Endothelial cell of umbilical vein (primary cell): ENCODE results near the gene ZC3H18. TPM values are rescaled to one million over a fixed set of nuclear protein-coding genes. Genes with fewer than 3 reads are reported as not detected.
A peak's percentile ranks its signal among the peaks of the same experiment; 100 is the strongest.

Experiments used
- BruUV-seq: library from RNA; stranded (reverse); fragments of 400-500 nt; replicated peaks from 2 replicates; lab custom pipeline; 2021; lab: Mats Ljungman, UMichigan
- CTCF ChIA-PET: fragments of 300-600, 350-600 bp; sonication (Branson Sonifier 250); formaldehyde crosslinking; loops from one replicate; lab custom pipeline; 2021; ENCODE audit warnings: antibody characterized with exemption, inconsistent platforms; lab: Charles Lee
- POLR2A ChIA-PET: fragments of 300-600, 350-600 bp; sonication (Branson Sonifier 250); formaldehyde crosslinking; loops from one replicate; lab custom pipeline; 2021; ENCODE audit warnings: antibody characterized with exemption, inconsistent platforms; lab: Charles Lee
- DNase-seq: peaks from one replicate; pipeline ENCODE4 v3.0.0-alpha.2; 2011; ENCODE audit warnings: low read depth, low spot score
- FAIRE-seq: peaks from 2 replicates; lab custom pipeline; 2011; peaks lifted over from hg19 to GRCh38; lab: Jason Lieb, UNC
- H2AFZ ChIP-seq: 2 replicates; pipeline ENCODE4 v1.6.0; 2012; ENCODE audit warnings: low read depth, low read length, control low read depth, inconsistent platforms
- H3K27ac ChIP-seq: 2 replicates; pipeline ENCODE4 v1.5.1; 2011; ENCODE audit warnings: low read depth, mild to moderate bottlenecking, control low read depth, low read length, moderate library complexity; ENCODE audit not compliant: insufficient read depth
- H3K27me3 ChIP-seq, 2 experiments: 2 replicates each; pipeline versions ENCODE4 v1.6.0 to v1.6.1; 2011; ENCODE audit warnings: low read length in 2 of 2, mixed read lengths in 1 of 2; ENCODE audit not compliant: control insufficient read depth in 2 of 2, insufficient read depth in 2 of 2
- H3K36me3 ChIP-seq, 2 experiments: 2 replicates in 1 of 2; 3 replicates in 1 of 2; pipeline ENCODE4 v1.5.1; 2011; ENCODE audit warnings: low read length in 2 of 2, mild to moderate bottlenecking in 1 of 2, moderate library complexity in 1 of 2; ENCODE audit not compliant: control insufficient read depth in 2 of 2, insufficient read depth in 2 of 2; ENCODE audit errors: extremely low read depth in 1 of 2
- H3K4me1 ChIP-seq: 3 replicates; pipeline ENCODE4 v1.5.1; 2011; ENCODE audit warnings: mild to moderate bottlenecking, low read length; ENCODE audit not compliant: control insufficient read depth, insufficient read depth; ENCODE audit errors: extremely low read depth
- H3K4me2 ChIP-seq: 2 replicates; pipeline ENCODE4 v1.6.1; 2011; ENCODE audit warnings: low read length, control low read depth, mixed read lengths; ENCODE audit not compliant: insufficient read depth
- H3K4me3 ChIP-seq, 3 experiments: fragments of 200-600 bp in 1 of 3; sonication (generic), shearing (Covaris generic) in 1 of 3; replicated peaks in 1 of 3; 2 replicates each; pipeline ENCODE4 v1.5.1; 2011 to 2016; ENCODE audit warnings: control low read depth in 3 of 3, low read length in 3 of 3, mild to moderate bottlenecking in 2 of 3, inconsistent platforms in 1 of 3, low read depth in 1 of 3, moderate library complexity in 1 of 3; ENCODE audit not compliant: insufficient read depth in 1 of 3
- H3K79me2 ChIP-seq: 2 replicates; pipeline ENCODE4 v1.6.0; 2012; ENCODE audit warnings: low read length, inconsistent platforms; ENCODE audit not compliant: control insufficient read depth, insufficient read depth
- H3K9ac ChIP-seq: replicated peaks from 2 replicates; pipeline ENCODE3; 2011; ENCODE audit warnings: low read length, control low read depth; ENCODE audit not compliant: insufficient read depth; ENCODE audit errors: extremely low read depth
- H3K9me1 ChIP-seq: replicated peaks from 3 replicates; pipeline ENCODE4 v1.6.0; 2011; ENCODE audit warnings: mild to moderate bottlenecking, low read length; ENCODE audit not compliant: control insufficient read depth, insufficient read depth; ENCODE audit errors: extremely low read depth
- H3K9me3 ChIP-seq: replicated peaks from 2 replicates; pipeline ENCODE4 v1.5.1; 2012; ENCODE audit warnings: low read length, inconsistent platforms; ENCODE audit not compliant: control insufficient read depth, insufficient read depth
- H4K20me1 ChIP-seq: replicated peaks from 2 replicates; pipeline ENCODE3; 2011; ENCODE audit warnings: mild to moderate bottlenecking, low read length; ENCODE audit not compliant: control insufficient read depth, insufficient read depth; ENCODE audit errors: extremely low read depth
- EZH2 ChIP-seq: IDR thresholded peaks from 2 replicates; pipeline ENCODE4 v1.6.1; 2012; ENCODE audit warnings: borderline replicate concordance, low read depth, mild to moderate bottlenecking, moderate library complexity, low read length, inconsistent platforms; ENCODE audit not compliant: severe bottlenecking
- FOS ChIP-seq: IDR thresholded peaks from 2 replicates; pipeline ENCODE4 v1.6.1; 2011; ENCODE audit warnings: mild to moderate bottlenecking, low read length, moderate library complexity, borderline replicate concordance; ENCODE audit not compliant: insufficient read depth
- GATA2 ChIP-seq: IDR thresholded peaks from 2 replicates; pipeline ENCODE4 v1.7.0; 2011; ENCODE audit warnings: low read depth, mild to moderate bottlenecking, moderate library complexity, mixed read lengths, low read length; ENCODE audit not compliant: insufficient read length, insufficient read depth
- JUN ChIP-seq: IDR thresholded peaks from 2 replicates; pipeline ENCODE4 v1.6.1; 2011; ENCODE audit warnings: borderline replicate concordance, low read depth; ENCODE audit not compliant: insufficient read length, insufficient read depth
- MYC ChIP-seq: IDR thresholded peaks from one replicate; pipeline ENCODE4 v1.6.1; 2011; ENCODE audit warnings: mild to moderate bottlenecking, low read depth, low read length
- POLR2A ChIP-seq: IDR thresholded peaks from 2 replicates; pipeline ENCODE4 v1.6.1; 2012; ENCODE audit warnings: low read depth, mild to moderate bottlenecking, control low read depth, low read length
- POLR2AphosphoS5 ChIP-seq: IDR thresholded peaks from 2 replicates; pipeline ENCODE4 v1.6.1; 2012; ENCODE audit warnings: low read depth, mild to moderate bottlenecking, control low read depth, low read length, moderate library complexity; ENCODE audit not compliant: insufficient read depth
- dilution Hi-C: fragments of 300-500 bp; cut with MboI; formaldehyde crosslinking; loops from one replicate; pipeline ENCODE4 v1.15.0; 2019; ENCODE audit warnings: low sequenced_read_pairs; ENCODE audit not compliant: extremely low pct_ligation_motif_present
- intact Hi-C: fragments of 100-400 bp; cut with micrococcal nuclease; formaldehyde crosslinking; loops from one replicate; pipeline ENCODE4 v1.10.0; 2022
- polyA plus RNA-seq, 4 experiments: library from polyadenylated mRNA; depleted of rRNA in 3 of 4; stranded (reverse) in 3 of 4; unstranded in 1 of 4; fragments of >200 nt; gene quantifications; 2 replicates each; pipeline versions ENCODE4 v1.2.1 to v1.2.3, GENCODE V29; 2011 to 2012; ENCODE audit warnings: missing spikeins in 1 of 4
- total RNA-seq: library from RNA; stranded (reverse); gene quantifications from 2 replicates; pipeline ENCODE4 v1.2.3, GENCODE V29; 2021
- TF ChIP-seq, protein P1 (sequence below), 2 donors: IDR thresholded peaks; 1 replicate in 1 of 2; 2 replicates in 1 of 2; pipeline ENCODE4 v1.5.1; 2011; ENCODE audit warnings: low read length in 2 of 2, mild to moderate bottlenecking in 2 of 2, moderate library complexity in 2 of 2, control low read depth in 1 of 2, inconsistent platforms in 1 of 2, low read depth in 1 of 2; ENCODE audit not compliant: insufficient read depth in 1 of 2; ENCODE audit errors: extremely low read depth in 1 of 2
- TF ChIP-seq, protein P2 (sequence below): IDR thresholded peaks from 2 replicates; pipeline ENCODE4 v1.6.1; 2011; ENCODE audit not compliant: insufficient read depth, insufficient read length

ZC3H18 gene
- total and polyA plus RNA-seq, 2 donors (not counting 3 experiments of a cell fraction or from before 2014, with no cell fraction given): 12.1 to 52.8 TPM

DNA sequence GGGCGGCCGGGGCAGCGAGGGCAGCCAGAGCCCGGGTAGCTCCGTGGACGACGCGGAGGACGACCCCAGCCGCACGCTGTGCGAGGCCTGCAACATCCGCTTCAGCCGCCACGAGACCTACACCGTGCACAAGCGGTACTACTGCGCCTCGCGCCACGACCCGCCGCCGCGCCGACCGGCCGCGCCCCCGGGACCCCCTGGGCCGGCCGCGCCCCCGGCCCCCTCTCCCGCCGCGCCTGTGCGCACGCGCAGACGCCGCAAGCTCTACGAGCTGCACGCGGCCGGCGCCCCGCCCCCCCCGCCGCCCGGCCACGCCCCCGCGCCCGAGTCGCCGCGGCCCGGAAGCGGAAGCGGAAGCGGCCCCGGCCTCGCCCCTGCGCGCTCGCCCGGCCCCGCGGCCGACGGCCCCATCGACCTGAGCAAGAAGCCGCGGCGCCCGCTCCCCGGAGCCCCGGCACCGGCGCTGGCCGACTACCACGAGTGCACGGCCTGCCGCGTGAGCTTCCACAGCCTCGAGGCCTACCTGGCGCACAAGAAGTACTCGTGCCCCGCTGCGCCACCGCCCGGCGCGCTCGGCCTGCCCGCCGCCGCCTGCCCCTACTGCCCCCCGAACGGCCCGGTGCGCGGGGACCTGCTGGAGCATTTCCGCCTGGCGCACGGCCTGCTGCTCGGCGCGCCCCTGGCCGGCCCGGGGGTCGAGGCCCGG, 36.1 kb upstream of the ZC3H18 start:
- Histone ChIP-seq H3K4me2 (no peak overlapping the region), H3K9me1 (no peaks in the 10 kb centered on the region), H4K20me1 (no peaks in the 10 kb centered on the region), H3K36me3 (no peaks in the 10 kb centered on the region), H3K79me2 (no peaks in the 10 kb centered on the region), H3K4me1 (no peaks in the 10 kb centered on the region), H3K9me3 (no peaks in the 10 kb centered on the region), H3K27ac (no peak overlapping the region), H3K4me3 (peak overlapping the region in 2 of 3 experiments; percentile 20 to 28), H2AFZ (peak overlapping the region; percentile 58), H3K27me3 (peaks cover 0 to 4% of the 10 kb centered on the region in 2 experiments), H3K9ac (no peak overlapping the region)
- DNase-seq (peak; percentile 32), FAIRE-seq (peak; percentile 62)
- dilution Hi-C loops: no loop called here
- peak; percentile 66 for TF ChIP-seq POLR2A
- TF ChIP-seq FOS: no peak
- TF ChIP-seq, protein P1, sequence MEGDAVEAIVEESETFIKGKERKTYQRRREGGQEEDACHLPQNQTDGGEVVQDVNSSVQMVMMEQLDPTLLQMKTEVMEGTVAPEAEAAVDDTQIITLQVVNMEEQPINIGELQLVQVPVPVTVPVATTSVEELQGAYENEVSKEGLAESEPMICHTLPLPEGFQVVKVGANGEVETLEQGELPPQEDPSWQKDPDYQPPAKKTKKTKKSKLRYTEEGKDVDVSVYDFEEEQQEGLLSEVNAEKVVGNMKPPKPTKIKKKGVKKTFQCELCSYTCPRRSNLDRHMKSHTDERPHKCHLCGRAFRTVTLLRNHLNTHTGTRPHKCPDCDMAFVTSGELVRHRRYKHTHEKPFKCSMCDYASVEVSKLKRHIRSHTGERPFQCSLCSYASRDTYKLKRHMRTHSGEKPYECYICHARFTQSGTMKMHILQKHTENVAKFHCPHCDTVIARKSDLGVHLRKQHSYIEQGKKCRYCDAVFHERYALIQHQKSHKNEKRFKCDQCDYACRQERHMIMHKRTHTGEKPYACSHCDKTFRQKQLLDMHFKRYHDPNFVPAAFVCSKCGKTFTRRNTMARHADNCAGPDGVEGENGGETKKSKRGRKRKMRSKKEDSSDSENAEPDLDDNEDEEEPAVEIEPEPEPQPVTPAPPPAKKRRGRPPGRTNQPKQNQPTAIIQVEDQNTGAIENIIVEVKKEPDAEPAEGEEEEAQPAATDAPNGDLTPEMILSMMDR (IDR thresholded peaks at IDR 0.05; ENCODE audit: extremely low read depth in 1 of 2, insufficient read depth in 1 of 2, low read depth in 1 of 2, low read length in 2 of 2): no peak
- TF ChIP-seq GATA2: no peak
- TF ChIP-seq POLR2AphosphoS5: peak; percentile 93
- no peak for TF ChIP-seq EZH2
- TF ChIP-seq MYC: no peak
- TF ChIP-seq, protein P2, sequence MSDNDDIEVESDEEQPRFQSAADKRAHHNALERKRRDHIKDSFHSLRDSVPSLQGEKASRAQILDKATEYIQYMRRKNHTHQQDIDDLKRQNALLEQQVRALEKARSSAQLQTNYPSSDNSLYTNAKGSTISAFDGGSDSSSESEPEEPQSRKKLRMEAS: peak; percentile 12
- no peak for TF ChIP-seq JUN
- no TSS peak for BruUV-seq
- intact Hi-C loops: no loop called here
- ChIA-PET POLR2A (no interaction called here), CTCF (interaction anchor here (0.8 to 1.6 kb wide), 3 partner anchors 25 to 91 kb away, joined by 3 to 8 read pairs (median 5); no protein-coding TSS in a partner anchor)
